ENCODE measurements around the gene RGS1. TPM values are rescaled to one million over a fixed set of nuclear protein-coding genes. Genes with fewer than 3 reads are reported as not detected.

RGS1 gene
- total RNA-seq, 4 donors from 2014 or later: 23.9 to 85.6 (median 53.1) TPM

GRCh38 chr1:192576190-192577144, 894 bp downstream of the RGS1 start:
- intact Hi-C loops (cut with DNase I; ENCODE audit: low total_unique reads): no loop called here
- WGBS, 2 donors: 91 to 96% methylated on average over 1 of the region's 1 CpG
- H3K4me3 ChIP-seq (ENCODE audit: low read depth, poor library complexity, severe bottlenecking): no peak overlapping the region
- TF ChIP-seq CTCF (IDR thresholded peaks at IDR 0.05) (no peak), POLR2A (IDR thresholded peaks at IDR 0.05) (no peak)
- no peak for DNase-seq (ENCODE audit: low spot score in 2 of 2)

GRCh38 chr1:192577145-192578140, 1.9 kb downstream of the RGS1 start:
- no peak overlapping the region for H3K4me3 ChIP-seq (ENCODE audit: low read depth, poor library complexity, severe bottlenecking)
- no peak for DNase-seq (ENCODE audit: low spot score in 2 of 2)
- intact Hi-C loops (cut with DNase I; ENCODE audit: low total_unique reads): no loop called here
- TF ChIP-seq POLR2A (IDR thresholded peaks at IDR 0.05) (no peak), CTCF (IDR thresholded peaks at IDR 0.05) (no peak)
- 94 to 98% methylated on average over 2 of the region's 2 CpGs for WGBS, 2 donors

- no peak for DNase-seq (ENCODE audit: low spot score in 2 of 2)
- intact Hi-C loops (cut with DNase I; ENCODE audit: low total_unique reads): no loop called here
- H3K4me3 ChIP-seq (ENCODE audit: low read depth, poor library complexity, severe bottlenecking): no peak overlapping the region
- WGBS, 2 donors: 75 to 82% methylated on average over 1 of the region's 1 CpG
- TF ChIP-seq POLR2A (IDR thresholded peaks at IDR 0.05) (no peak), CTCF (IDR thresholded peaks at IDR 0.05) (no peak)
Measured at GRCh38 chr1:192578144-192578909, 2.8 kb downstream of the RGS1 start.

GRCh38 chr1:192579010-192579738, 3.6 kb downstream of the RGS1 start:
- H3K4me3 ChIP-seq (ENCODE audit: low read depth, poor library complexity, severe bottlenecking): no peak overlapping the region
- intact Hi-C loops (cut with DNase I; ENCODE audit: low total_unique reads): no loop called here
- no peak for DNase-seq (ENCODE audit: low spot score in 2 of 2)
- TF ChIP-seq CTCF (IDR thresholded peaks at IDR 0.05) (no peak), POLR2A (IDR thresholded peaks at IDR 0.05) (no peak)
- WGBS, 2 donors: 85 to 91% methylated on average over 6 of the region's 6 CpGs
